Activated gamma-delta T cell treated with Interleukin-2 at 50 U/mL for 16 hours (primary cell): ENCODE measurements around the gene LCP1.
"Not testable (repeated sequence)": the region's sequence is repeated elsewhere in the genome, so short reads cannot be mapped to it uniquely, and the experiment has no call there.

Experiments
- DNase-seq: peaks from one replicate; pipeline ENCODE4 v3.0.0-alpha.2; 2020

The LCP1 gene

GRCh38 chr13:46181840-46182490 lies at the start of gene LCP1:
TSS of gene LCP1 (minus strand) at chr13:46182177. CDS start at chr13:46159662, 22,515 bp downstream.
- DNase-seq: peak; percentile 79

- DNase-seq: no peak
Measured at GRCh38 chr13:46229251-46229650, 47.3 kb upstream of the LCP1 start.

GRCh38 chr13:46220234-46220633 lies 38.3 kb upstream of the LCP1 start:
- not testable (repeated sequence) for DNase-seq

GRCh38 chr13:46214741-46215140 lies 32.8 kb upstream of the LCP1 start:
- not testable (repeated sequence) for DNase-seq

GRCh38 chr13:46213242-46213641 lies 31.3 kb upstream of the LCP1 start:
- no peak for DNase-seq

GRCh38 chr13:46211483-46212351 lies 29.7 kb upstream of the LCP1 start, which contains the start of gene LRRC63:
TSS of gene LRRC63 (plus strand) at chr13:46211928. CDS start at chr13:46213035, 1,107 bp downstream.
- DNase-seq: peak; percentile 79

- no peak for DNase-seq
Measured at GRCh38 chr13:46211116-46211482, 29.1 kb upstream of the LCP1 start.

- no peak for DNase-seq
Measured at GRCh38 chr13:46210362-46211083, 28.5 kb upstream of the LCP1 start.

- no peak for DNase-seq
Measured at GRCh38 chr13:46207828-46208227, 25.9 kb upstream of the LCP1 start.

GRCh38 chr13:46206143-46206542 lies 24.2 kb upstream of the LCP1 start:
- DNase-seq: no peak

GRCh38 chr13:46202966-46203365 lies 21.0 kb upstream of the LCP1 start:
- no peak for DNase-seq

- no peak for DNase-seq
Measured at GRCh38 chr13:46202188-46202795, 20.3 kb upstream of the LCP1 start.

- no peak for DNase-seq
Measured at GRCh38 chr13:46198696-46199193, 16.8 kb upstream of the LCP1 start.

- DNase-seq: no peak
Measured at GRCh38 chr13:46197299-46198048, 15.5 kb upstream of the LCP1 start.

- DNase-seq: no peak
Measured at GRCh38 chr13:46195016-46195415, 13.0 kb upstream of the LCP1 start.

- no peak for DNase-seq
Measured at GRCh38 chr13:46192412-46192811, 10.4 kb upstream of the LCP1 start.

- no peak for DNase-seq
Measured at GRCh38 chr13:46185634-46186033, 3.7 kb upstream of the LCP1 start.

GRCh38 chr13:46184277-46184699 lies 2.3 kb upstream of the LCP1 start:
- DNase-seq: peak; percentile 68

- no peak for DNase-seq
Measured at GRCh38 chr13:46183018-46183946, 1.3 kb upstream of the LCP1 start.

GRCh38 chr13:46182491-46182877 lies 507 bp upstream of the LCP1 start:
- DNase-seq: no peak

GRCh38 chr13:46181377-46181839 lies 569 bp downstream of the LCP1 start:
- no peak for DNase-seq
